SIG-M5 treated with dmso at 0.1 percent for 504 hours (cell line): ENCODE measurements around the gene ABHD12.

Source experiments
- DNase-seq: peaks from one replicate; lab custom pipeline; 2025; ENCODE audit not compliant: unreplicated experiment; lab: John Stamatoyannopoulos, UW

ABHD12 gene

DNA sequence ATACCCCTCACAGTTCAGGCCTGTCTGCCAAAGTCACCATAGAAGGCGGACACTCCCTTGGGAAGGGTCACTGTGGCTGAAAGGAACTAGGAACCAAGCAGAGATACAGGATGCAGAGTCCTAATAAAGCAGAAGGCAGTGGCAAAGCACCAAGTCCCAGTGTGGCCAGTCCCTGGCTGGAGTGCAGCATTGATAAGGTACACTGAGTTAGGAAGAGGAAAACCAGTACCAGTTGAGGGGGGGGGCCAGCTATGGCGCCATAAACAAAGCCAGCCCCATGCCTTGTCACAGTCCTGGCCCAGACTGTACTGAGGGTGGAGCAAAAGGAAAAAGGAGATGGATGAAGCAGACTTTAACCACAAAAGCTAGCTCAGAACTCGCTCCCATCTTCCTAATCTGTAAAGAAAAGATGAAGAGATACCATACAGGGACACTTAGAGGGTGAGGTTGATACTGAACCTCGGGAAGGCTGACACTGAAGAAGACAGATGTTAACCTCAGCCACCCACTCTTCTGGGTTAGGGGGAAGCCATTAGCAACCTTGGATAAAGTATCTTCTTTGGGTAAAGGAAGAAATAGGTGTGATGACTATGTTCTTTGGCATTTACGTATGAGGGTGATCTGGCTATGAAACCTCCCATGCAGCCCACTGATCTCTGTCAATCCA is 7.8 kb downstream of the ABHD12 start:
- no peak for DNase-seq

DNA sequence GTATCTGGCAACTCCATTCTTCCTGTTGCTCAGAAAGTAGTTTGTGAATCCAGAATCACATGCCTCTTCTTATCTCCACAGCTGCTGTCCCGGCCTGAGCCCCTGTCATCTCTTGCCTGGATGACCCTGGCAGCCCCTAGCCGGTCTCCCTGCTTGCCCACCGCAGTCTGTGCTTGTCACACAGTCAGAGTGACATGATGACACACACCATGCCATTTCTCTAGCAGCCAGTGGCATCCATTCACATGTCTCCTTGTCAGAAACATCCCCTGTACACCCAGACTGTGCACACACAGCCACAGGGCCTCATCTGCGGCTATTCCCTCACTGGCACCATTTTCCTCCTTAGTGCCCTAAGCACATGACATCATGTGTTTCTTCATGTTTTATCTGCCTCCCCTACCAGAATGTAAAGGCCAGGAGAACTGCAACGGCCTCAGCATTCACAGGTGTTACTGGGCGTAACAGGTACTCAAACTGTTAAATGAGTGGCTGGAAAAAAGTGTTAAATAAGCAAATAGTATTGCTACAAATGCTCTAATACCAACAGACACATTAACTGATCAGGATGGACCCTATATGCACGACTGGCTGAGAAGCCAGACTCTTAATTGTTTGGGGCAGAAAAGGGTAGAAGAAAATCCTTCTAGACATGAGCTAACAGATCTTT is 9.6 kb downstream of the ABHD12 start:
- no peak for DNase-seq

- DNase-seq: no peak
Measured at GRCh38 chr20:25378884-25379733, 11.5 kb downstream of the ABHD12 start.

GRCh38 chr20:25378189-25378883 is 12.3 kb downstream of the ABHD12 start:
- no peak for DNase-seq

GRCh38 chr20:25376886-25377285 is 13.7 kb downstream of the ABHD12 start:
- DNase-seq: no peak

GRCh38 chr20:25376236-25376635 is 14.4 kb downstream of the ABHD12 start:
- no peak for DNase-seq

DNA sequence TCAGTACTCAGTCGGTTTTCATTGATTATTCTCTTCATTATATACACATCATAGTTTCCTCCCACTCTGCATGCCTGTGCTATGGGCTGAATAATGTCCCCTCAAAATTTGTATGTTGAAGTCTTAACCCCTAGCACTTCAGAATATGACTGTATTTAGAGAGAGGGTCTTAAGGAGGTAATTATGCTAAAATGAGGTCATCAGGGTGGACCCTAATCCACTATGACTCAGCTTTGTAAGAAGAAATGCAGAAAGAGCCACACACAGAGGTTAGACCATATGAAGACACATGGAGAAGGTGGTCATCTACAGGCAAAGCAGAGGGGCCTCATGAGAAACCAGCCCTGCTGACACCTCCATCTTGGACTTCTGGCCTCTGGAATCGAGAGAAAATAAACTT is 15.8 kb downstream of the ABHD12 start:
- DNase-seq: no peak

- DNase-seq: no peak
Measured at GRCh38 chr20:25372584-25373336, 17.9 kb downstream of the ABHD12 start.

DNA sequence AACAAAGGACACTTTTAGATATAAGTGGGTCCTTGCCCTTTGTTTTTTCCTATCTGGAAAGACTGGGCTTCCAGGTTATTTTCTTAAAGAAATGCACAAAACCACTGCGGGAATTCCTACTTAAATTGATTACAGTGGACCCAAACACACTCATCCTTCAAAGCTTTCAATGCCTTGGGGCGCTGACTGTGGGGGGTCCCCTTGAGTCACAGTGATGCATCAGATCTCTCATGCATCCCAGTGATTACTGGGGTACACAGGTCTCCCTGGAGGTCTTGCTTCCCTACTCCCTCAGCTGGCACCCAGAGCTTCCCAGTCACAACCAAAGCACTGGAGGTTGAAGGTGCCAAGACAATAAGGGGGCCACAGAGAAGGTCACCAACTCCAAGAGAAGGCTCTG is 20.7 kb downstream of the ABHD12 start:
- DNase-seq: no peak

DNA sequence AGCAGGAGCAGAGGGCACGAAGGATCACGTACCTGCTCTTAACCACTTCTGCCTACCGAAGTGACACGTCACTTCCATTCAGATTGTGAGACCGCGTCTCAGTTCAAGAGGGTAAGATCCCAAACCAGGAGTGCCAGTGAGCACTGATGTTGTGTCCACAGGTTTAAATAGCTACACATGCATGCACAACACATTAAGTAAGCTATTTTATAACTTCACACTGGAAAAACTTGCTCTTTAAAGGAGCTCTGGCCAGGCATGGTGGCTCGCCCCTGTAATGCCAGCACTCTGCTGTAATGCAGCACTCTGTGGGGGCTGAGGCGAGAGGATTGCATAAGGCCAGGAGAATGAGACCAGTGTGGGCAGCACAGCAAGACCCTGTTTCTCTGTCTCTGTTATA is 21.1 kb downstream of the ABHD12 start:
- DNase-seq: no peak

DNA sequence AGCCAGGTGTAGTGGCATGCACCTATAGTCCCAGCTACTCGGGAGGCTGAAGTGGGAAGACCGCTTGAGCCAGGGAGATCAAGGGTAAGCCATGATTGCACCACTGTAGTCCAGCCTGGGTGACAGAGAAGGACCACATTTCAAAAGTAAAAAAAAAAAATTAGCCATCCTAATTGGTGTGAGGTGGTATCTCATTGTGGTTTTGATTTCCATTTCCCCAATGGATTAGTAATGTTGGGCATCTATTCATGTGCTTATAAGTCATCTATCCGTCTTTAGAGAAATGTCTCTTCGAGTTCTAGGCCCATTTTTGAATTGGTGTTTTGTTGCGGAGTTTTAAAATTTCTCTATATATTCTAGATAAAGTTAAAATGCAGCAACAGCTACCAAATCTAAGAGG is 21.7 kb downstream of the ABHD12 start:
- DNase-seq: no peak

DNA sequence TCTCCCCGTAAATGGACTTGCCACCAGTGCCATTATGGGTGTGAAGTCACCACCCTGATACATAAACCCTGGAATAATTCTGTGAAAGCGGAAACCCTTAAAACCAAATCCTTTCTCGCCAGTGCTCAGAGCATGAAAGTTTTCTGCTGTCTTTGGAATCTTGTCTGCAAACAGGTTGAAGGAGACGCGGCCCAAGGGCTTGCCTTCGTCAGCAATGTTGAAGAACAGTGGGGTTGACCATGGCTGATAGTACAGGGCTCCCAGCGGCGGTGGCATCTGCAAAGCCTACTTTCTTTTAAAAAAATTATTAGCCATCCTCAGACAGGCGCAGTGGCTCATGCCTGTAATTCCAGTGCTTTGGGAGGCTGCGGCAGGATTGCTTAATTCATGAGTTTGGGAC is 22.1 kb downstream of the ABHD12 start:
- DNase-seq: no peak

GRCh38 chr20:25364879-25365699 is 25.5 kb downstream of the ABHD12 start:
- no peak for DNase-seq

DNA sequence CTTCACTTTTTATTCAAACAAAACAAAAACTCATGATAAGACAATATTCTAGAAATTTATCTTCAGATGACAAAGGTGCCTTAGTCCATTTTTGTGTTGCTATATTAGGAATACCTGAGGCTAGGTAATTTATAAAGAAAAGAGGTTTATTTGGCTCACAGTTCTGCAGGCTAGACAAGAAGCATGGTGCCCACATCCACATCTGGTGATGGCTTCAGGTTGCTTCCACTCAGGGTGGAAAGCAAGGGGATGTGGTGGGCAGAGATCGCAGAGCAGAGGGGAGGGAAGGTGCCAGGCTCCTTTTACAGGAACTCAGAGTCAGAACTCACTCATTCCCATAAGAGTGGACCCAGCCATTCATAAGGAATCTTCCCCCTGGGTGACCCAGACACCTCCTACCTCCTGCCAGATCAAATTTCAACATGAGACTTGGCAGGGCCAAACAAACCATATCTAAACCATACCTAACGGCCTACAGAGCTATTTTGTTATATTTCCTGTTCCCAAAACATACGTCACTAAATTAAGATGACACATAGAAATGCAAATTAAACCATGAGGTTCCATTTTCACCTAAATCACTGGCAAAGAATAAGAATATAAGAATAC is 26.4 kb downstream of the ABHD12 start:
- no peak for DNase-seq

- DNase-seq: no peak
Measured at GRCh38 chr20:25361287-25361683, 29.4 kb downstream of the ABHD12 start.

- DNase-seq: peak; percentile 46
Measured at GRCh38 chr20:25360631-25361286, 29.9 kb downstream of the ABHD12 start.

GRCh38 chr20:25356271-25356933 is 34.2 kb downstream of the ABHD12 start:
- DNase-seq: no peak

DNA sequence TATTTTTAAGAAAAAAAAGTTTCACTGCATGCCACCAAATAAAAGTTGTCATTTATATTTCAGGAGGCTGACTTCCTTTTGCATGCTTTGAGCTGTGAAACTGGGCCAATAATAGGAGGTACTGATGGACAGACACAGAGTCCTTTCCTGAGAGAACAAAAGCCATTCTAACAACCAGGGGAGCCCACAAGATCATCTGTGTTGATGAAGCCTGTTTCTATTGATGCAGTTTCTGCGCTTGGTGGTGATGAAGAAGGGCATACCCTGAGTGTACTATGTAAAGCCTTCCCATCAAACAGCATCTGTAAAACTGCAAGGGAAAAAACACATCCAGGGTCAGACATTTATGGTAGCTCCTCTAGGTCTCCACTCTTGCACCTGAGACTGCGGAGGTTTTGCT is 34.8 kb downstream of the ABHD12 start:
- no peak for DNase-seq
